GM12878 (cell line): ENCODE measurements around the gene MAPK8IP1.

Experiments
- CEBPB ChIP-seq, 2 experiments: fragments of 150-350 bp in 1 of 2; IDR thresholded peaks; 2 replicates each; pipeline ENCODE4 v1.6.1; 2012 to 2014; ENCODE audit warnings: low read depth in 2 of 2, low read length in 2 of 2, borderline replicate concordance in 1 of 2, inconsistent platforms in 1 of 2
- FOXM1 ChIP-seq: IDR thresholded peaks from 2 replicates; pipeline ENCODE4 v1.6.1; 2012; ENCODE audit warnings: low read depth, mild to moderate bottlenecking, inconsistent platforms, low read length, moderate library complexity
- POLR2A ChIP-seq: IDR thresholded peaks from 2 replicates; pipeline ENCODE4 v1.6.1; 2011; ENCODE audit warnings: low read depth, mild to moderate bottlenecking, low read length
- POLR2AphosphoS5 ChIP-seq: IDR thresholded peaks from 2 replicates; pipeline ENCODE4 v1.6.1; 2011; ENCODE audit warnings: mild to moderate bottlenecking, low read length, inconsistent platforms
- RCOR1 ChIP-seq: conservative IDR thresholded peaks from 2 replicates; pipeline ENCODE4 v1.6.1; 2012; ENCODE audit warnings: low read depth, low read length, improper control_type of control experiment
- SREBF2 ChIP-seq: IDR thresholded peaks from 2 replicates; pipeline ENCODE4 v1.6.1; 2012; ENCODE audit warnings: mild to moderate bottlenecking, low read length
- TAF1 ChIP-seq: IDR thresholded peaks from 2 replicates; pipeline ENCODE4 v1.6.1; 2011; ENCODE audit warnings: mild to moderate bottlenecking, low read depth, low read length, borderline replicate concordance
- ZNF217 ChIP-seq: fragments of 450-650 bp; IDR thresholded peaks from 2 replicates; pipeline ENCODE4 v1.6.1; 2017; ENCODE audit warnings: antibody characterized with exemption, mild to moderate bottlenecking
- ZZZ3 ChIP-seq: IDR thresholded peaks from 2 replicates; pipeline ENCODE4 v1.6.1; 2011; ENCODE audit warnings: low read depth; ENCODE audit not compliant: control insufficient read depth, insufficient read length
- TF ChIP-seq, protein P1 (sequence below): IDR thresholded peaks from 2 replicates; pipeline ENCODE4 v1.6.1; 2012; ENCODE audit warnings: low read depth, low read length, improper control_type of control experiment

DNA sequence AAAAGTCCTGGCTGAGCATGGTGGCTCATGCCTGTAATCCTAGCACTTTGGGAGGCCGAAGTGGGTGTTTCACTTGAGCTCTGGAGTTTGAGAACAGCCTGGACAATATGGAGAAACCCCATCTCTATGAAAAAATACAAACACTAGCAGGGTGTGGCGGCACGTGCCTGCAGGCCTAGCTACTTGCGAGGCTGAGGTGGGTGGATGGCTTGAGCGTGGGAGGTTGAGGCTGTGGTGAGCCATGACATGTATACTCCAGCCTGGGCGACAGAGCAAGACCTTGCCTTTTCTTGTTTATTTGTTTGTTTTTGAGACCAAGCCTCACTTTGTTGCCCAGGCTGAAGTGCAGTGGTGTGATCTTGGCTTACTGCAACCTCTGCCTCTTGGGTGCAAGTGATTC is 46.2 kb upstream of the MAPK8IP1 start:
- TF ChIP-seq TAF1: no peak
- no peak for TF ChIP-seq POLR2AphosphoS5
- TF ChIP-seq RCOR1: no peak
- no peak for TF ChIP-seq FOXM1
- TF ChIP-seq ZNF217: no peak
- no peak for TF ChIP-seq SREBF2
- TF ChIP-seq ZZZ3: no peak
- TF ChIP-seq, protein P1, sequence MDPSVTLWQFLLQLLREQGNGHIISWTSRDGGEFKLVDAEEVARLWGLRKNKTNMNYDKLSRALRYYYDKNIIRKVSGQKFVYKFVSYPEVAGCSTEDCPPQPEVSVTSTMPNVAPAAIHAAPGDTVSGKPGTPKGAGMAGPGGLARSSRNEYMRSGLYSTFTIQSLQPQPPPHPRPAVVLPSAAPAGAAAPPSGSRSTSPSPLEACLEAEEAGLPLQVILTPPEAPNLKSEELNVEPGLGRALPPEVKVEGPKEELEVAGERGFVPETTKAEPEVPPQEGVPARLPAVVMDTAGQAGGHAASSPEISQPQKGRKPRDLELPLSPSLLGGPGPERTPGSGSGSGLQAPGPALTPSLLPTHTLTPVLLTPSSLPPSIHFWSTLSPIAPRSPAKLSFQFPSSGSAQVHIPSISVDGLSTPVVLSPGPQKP: no peak
- TF ChIP-seq POLR2A: no peak
- TF ChIP-seq CEBPB (IDR thresholded peaks at IDR 0.05; ENCODE audit: borderline replicate concordance in 1 of 2, low read depth in 2 of 2, low read length in 2 of 2): no peak
